Hepatocyte (in vitro differentiated cells): ENCODE results near the gene GOSR1.

ENCODE experiments used
- EZH2 ChIP-seq: fragments of 200-600 bp; sonication (generic); IDR thresholded peaks from 2 replicates; pipeline ENCODE4 v1.6.1; 2016; ENCODE audit warnings: antibody characterized with exemption, mild to moderate bottlenecking, borderline replicate concordance
- EZH2phosphoT487 ChIP-seq: fragments of 200-600 bp; sonication (generic); IDR thresholded peaks from one replicate; pipeline ENCODE4 v1.6.1; 2018; ENCODE audit warnings: antibody characterized with exemption, mild to moderate bottlenecking, low read depth, moderate library complexity; ENCODE audit not compliant: unreplicated experiment, severe bottlenecking
- TF ChIP-seq, protein P1 (sequence below): fragments of 200-600 bp; sonication (generic); IDR thresholded peaks from 2 replicates; pipeline ENCODE4 v1.5.1; 2016; ENCODE audit warnings: antibody characterized with exemption, mild to moderate bottlenecking; ENCODE audit not compliant: poor library complexity

GRCh38 chr17:30505868-30506417 lies 28.7 kb downstream of the GOSR1 start:
- TF ChIP-seq, protein P1, sequence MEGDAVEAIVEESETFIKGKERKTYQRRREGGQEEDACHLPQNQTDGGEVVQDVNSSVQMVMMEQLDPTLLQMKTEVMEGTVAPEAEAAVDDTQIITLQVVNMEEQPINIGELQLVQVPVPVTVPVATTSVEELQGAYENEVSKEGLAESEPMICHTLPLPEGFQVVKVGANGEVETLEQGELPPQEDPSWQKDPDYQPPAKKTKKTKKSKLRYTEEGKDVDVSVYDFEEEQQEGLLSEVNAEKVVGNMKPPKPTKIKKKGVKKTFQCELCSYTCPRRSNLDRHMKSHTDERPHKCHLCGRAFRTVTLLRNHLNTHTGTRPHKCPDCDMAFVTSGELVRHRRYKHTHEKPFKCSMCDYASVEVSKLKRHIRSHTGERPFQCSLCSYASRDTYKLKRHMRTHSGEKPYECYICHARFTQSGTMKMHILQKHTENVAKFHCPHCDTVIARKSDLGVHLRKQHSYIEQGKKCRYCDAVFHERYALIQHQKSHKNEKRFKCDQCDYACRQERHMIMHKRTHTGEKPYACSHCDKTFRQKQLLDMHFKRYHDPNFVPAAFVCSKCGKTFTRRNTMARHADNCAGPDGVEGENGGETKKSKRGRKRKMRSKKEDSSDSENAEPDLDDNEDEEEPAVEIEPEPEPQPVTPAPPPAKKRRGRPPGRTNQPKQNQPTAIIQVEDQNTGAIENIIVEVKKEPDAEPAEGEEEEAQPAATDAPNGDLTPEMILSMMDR, result no peak
- no peak for TF ChIP-seq EZH2phosphoT487
- TF ChIP-seq EZH2, result no peak
